ENCODE results near the gene HAVCR1.

DNA sequence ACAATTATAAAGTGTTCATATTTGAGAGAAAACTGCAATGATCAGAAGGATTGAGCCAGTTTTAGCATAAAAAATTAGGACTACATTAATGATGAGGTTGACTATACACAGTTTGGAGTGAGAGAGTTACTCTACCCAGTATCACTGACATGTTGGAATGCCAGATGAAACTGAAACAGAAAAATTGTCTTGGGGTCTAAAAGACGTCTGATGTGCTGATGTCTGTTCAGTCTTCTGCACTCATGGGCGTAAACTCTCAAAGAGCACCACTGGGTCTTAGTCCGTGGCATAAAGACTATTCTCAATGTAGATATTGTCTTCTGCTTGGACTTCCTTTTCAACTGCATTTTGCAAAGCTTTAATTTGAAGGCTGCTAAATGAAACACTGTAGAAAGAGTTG is 29.5 kb downstream of the HAVCR1 start:
- TF ChIP-seq, protein P1, sequence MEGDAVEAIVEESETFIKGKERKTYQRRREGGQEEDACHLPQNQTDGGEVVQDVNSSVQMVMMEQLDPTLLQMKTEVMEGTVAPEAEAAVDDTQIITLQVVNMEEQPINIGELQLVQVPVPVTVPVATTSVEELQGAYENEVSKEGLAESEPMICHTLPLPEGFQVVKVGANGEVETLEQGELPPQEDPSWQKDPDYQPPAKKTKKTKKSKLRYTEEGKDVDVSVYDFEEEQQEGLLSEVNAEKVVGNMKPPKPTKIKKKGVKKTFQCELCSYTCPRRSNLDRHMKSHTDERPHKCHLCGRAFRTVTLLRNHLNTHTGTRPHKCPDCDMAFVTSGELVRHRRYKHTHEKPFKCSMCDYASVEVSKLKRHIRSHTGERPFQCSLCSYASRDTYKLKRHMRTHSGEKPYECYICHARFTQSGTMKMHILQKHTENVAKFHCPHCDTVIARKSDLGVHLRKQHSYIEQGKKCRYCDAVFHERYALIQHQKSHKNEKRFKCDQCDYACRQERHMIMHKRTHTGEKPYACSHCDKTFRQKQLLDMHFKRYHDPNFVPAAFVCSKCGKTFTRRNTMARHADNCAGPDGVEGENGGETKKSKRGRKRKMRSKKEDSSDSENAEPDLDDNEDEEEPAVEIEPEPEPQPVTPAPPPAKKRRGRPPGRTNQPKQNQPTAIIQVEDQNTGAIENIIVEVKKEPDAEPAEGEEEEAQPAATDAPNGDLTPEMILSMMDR (IDR thresholded peaks at IDR 0.05), result no peak
- TF ChIP-seq POLR2A (IDR thresholded peaks at IDR 0.05) (no peak), POLR2AphosphoS5 (IDR thresholded peaks at IDR 0.05) (no peak)
